ENCODE results near the gene PTGDS.

Gene PTGDS

DNA sequence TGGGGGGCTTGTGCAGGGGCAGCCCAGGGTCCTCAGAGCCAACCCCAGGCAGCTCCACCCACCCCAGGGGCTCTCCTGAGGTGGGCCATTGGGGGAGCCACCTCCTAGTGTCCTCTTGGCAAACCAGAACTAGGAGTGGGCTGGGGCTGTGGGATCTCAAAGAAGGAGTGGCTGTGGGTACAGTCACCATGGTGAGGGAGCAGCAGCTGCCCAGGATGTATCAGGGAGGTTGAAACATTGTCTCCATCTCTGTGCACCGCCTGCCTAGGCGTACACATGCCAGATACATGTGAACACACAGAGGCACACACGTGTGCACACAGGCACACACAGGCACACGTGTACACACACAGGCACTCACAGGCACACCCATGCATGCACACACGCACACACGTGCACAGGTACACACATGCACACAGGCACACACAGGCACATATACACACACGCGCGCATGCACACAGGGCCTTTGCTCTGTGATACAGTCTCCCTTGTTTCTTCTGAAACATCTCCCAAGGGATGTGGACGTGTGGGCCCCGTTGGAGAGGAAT lies 14.5 kb upstream of the PTGDS start:
- Histone ChIP-seq H3K4me1 (ENCODE audit: control insufficient read depth, insufficient read depth, low read length) (peaks cover 7% of the 10 kb centered on the region), H3K4me3 (ENCODE audit: low read depth, low read length) (no peak overlapping the region), H3K9me3 (ENCODE audit: control insufficient read depth, insufficient read depth, low read length) (no peaks in the 10 kb centered on the region), H3K27me3 (ENCODE audit: control insufficient read depth, insufficient read depth, low read length) (no peaks in the 10 kb centered on the region), H3K36me3 (ENCODE audit: control insufficient read depth, insufficient read depth, low read length) (no peaks in the 10 kb centered on the region), H3K9ac (ENCODE audit: low read depth, low read length) (no peak overlapping the region)

DNA sequence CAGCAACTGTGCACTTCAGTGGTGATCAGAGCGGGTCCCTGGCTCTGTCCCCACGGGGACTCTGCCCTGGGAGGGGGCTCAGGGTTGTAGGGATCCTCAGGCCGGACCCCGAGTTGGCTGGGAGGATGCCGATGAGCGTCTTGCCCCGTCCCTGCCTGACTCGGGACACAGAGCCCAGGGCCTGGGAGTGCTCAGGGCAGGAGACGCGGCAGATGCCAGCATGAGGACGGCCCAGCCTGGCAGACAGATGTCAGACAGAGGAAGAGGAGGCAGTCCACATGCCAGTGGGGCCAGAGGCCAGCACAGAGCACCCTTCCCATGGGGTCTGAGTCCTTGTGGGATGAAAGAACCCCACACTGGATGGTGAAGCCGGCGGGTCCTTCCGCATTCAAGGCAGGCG lies 14.0 kb upstream of the PTGDS start:
- H3K36me3 ChIP-seq (ENCODE audit: control insufficient read depth, insufficient read depth, low read length), result no peaks in the 10 kb centered on the region
- H3K9me3 ChIP-seq (ENCODE audit: control insufficient read depth, insufficient read depth, low read length), result no peaks in the 10 kb centered on the region
- H3K27me3 ChIP-seq (ENCODE audit: control insufficient read depth, insufficient read depth, low read length), result no peaks in the 10 kb centered on the region
- H3K4me3 ChIP-seq (ENCODE audit: low read depth, low read length), result no peak overlapping the region
- H3K9ac ChIP-seq (ENCODE audit: low read depth, low read length), result no peak overlapping the region
- peaks cover 7% of the 10 kb centered on the region for H3K4me1 ChIP-seq (ENCODE audit: control insufficient read depth, insufficient read depth, low read length)

DNA sequence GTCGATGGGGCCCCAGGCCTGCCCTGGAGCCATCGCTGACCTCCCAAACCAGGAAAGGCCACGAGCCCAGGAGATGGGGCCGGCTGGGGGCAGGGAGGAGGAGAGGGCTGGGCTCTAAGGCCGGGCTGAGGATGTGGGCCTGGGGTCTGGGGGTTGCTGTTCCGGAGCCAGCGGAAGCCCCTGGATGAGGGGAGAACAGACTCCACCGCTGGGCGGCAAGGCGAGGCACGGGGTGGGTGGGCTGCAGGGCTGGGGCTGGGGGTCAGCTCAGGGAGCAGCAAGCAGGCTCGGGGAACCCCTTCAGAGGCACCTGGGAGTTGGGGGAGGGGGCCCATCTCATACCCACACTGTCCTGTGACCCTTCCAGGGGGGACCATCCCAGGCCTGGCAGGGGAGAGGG lies 13.6 kb upstream of the PTGDS start:
- Histone ChIP-seq H3K4me3 (ENCODE audit: low read depth, low read length) (no peak overlapping the region), H3K27me3 (ENCODE audit: control insufficient read depth, insufficient read depth, low read length) (no peaks in the 10 kb centered on the region), H3K9ac (ENCODE audit: low read depth, low read length) (no peak overlapping the region), H3K4me1 (ENCODE audit: control insufficient read depth, insufficient read depth, low read length) (peaks cover 7% of the 10 kb centered on the region), H3K9me3 (ENCODE audit: control insufficient read depth, insufficient read depth, low read length) (no peaks in the 10 kb centered on the region), H3K36me3 (ENCODE audit: control insufficient read depth, insufficient read depth, low read length) (no peaks in the 10 kb centered on the region)

DNA sequence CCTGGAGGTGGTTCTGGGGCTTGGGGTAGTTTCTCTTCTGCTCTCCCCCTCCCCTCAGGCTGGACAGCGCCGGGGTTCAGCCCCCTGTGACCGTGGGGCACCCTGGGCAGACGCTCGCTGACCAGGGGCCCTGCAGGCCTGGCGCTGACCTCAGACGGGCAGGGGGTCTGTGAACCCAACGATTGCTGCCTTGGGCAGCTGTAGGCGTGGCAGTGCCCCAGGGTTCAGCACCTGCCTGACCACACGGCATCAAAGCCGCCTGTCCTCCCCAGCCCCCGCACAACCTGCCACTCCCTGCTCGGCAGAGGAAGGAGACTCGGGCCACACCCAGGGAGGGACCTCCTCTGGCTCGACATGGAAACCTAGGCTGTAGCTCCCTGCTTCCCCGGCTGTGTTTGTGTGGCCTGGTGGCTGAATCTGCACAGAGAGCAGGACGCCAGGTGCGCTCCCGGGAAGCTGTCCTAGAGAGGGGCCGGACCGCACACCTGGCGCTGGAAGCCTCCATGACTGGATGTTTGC lies 13.1 kb upstream of the PTGDS start:
- no peaks in the 10 kb centered on the region for H3K36me3 ChIP-seq (ENCODE audit: control insufficient read depth, insufficient read depth, low read length)
- H3K4me3 ChIP-seq (ENCODE audit: low read depth, low read length), result no peak overlapping the region
- H3K27me3 ChIP-seq (ENCODE audit: control insufficient read depth, insufficient read depth, low read length), result no peaks in the 10 kb centered on the region
- peaks cover 7% of the 10 kb centered on the region for H3K4me1 ChIP-seq (ENCODE audit: control insufficient read depth, insufficient read depth, low read length)
- H3K9ac ChIP-seq (ENCODE audit: low read depth, low read length), result no peak overlapping the region
- no peaks in the 10 kb centered on the region for H3K9me3 ChIP-seq (ENCODE audit: control insufficient read depth, insufficient read depth, low read length)

DNA sequence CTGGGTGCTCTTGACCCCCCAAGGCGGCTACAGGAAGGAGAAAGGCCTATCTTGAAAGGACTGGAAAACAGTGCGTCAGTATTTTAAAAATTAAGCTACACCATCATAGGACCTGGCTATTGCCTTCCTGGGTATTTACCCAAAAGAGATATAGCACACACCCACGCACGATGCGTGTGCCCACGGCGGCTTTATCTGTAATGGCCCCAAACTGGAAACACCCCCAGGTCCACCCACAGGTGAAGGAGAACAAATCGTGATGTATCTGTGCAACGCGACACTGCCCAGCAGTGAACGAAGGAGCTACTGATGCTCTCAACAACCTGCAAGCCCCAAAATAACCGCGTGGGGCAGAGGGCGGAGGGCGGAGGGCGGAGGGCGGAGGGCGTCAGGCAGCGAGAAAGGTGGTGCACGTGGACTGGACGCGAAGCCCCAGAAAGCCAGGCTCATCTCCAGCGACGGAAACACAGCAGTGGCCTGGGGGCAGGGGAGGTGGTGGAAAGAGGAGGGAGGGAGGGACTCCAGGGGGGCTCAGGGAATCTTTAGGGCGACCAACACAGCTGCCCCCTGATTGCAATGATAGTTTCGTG lies 12.4 kb upstream of the PTGDS start:
- H3K4me3 ChIP-seq (ENCODE audit: low read depth, low read length), result no peak overlapping the region
- H3K36me3 ChIP-seq (ENCODE audit: control insufficient read depth, insufficient read depth, low read length), result no peaks in the 10 kb centered on the region
- H3K4me1 ChIP-seq (ENCODE audit: control insufficient read depth, insufficient read depth, low read length), result peaks cover 7% of the 10 kb centered on the region
- no peaks in the 10 kb centered on the region for H3K9me3 ChIP-seq (ENCODE audit: control insufficient read depth, insufficient read depth, low read length)
- no peak overlapping the region for H3K9ac ChIP-seq (ENCODE audit: low read depth, low read length)
- H3K27me3 ChIP-seq (ENCODE audit: control insufficient read depth, insufficient read depth, low read length), result no peaks in the 10 kb centered on the region

DNA sequence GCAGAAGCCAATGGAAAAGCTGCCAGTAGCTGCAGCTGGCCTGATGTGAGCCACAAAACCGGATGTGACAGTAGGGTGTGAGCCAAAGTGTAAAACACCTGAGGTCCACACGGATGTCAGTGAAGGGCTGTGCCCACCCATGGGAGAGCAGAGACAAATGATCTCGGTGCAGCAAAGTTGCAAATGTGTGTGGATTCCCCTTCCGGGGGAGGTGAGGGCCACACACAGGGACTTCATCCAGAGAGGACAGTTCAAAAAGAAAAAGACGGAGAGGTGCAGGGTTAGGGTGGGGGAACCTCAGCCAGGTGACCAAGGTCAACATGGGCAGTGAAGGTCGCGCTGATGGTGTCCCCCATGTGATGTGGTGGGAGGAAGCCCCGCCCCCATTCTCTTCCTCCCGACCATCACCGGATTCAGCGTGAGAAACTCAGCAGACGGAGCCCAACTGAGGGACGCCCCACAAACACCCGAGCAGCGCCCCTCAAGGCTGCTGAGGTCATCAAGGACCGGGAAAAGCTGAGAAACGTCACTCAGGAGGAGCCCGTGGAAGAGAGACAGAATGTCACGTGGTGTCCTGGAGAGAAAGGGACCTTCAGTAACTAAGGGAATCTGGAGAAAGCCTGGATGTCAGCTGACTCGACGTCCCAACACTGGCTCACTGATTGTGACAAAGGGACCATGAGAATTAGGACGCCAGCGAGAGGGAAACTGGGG lies 11.4 kb upstream of the PTGDS start:
- Histone ChIP-seq H3K9me3 (ENCODE audit: control insufficient read depth, insufficient read depth, low read length) (no peaks in the 10 kb centered on the region), H3K36me3 (ENCODE audit: control insufficient read depth, insufficient read depth, low read length) (no peaks in the 10 kb centered on the region), H3K27me3 (ENCODE audit: control insufficient read depth, insufficient read depth, low read length) (no peaks in the 10 kb centered on the region), H3K4me3 (ENCODE audit: low read depth, low read length) (no peak overlapping the region), H3K9ac (ENCODE audit: low read depth, low read length) (no peak overlapping the region), H3K4me1 (ENCODE audit: control insufficient read depth, insufficient read depth, low read length) (peaks cover 7% of the 10 kb centered on the region)

DNA sequence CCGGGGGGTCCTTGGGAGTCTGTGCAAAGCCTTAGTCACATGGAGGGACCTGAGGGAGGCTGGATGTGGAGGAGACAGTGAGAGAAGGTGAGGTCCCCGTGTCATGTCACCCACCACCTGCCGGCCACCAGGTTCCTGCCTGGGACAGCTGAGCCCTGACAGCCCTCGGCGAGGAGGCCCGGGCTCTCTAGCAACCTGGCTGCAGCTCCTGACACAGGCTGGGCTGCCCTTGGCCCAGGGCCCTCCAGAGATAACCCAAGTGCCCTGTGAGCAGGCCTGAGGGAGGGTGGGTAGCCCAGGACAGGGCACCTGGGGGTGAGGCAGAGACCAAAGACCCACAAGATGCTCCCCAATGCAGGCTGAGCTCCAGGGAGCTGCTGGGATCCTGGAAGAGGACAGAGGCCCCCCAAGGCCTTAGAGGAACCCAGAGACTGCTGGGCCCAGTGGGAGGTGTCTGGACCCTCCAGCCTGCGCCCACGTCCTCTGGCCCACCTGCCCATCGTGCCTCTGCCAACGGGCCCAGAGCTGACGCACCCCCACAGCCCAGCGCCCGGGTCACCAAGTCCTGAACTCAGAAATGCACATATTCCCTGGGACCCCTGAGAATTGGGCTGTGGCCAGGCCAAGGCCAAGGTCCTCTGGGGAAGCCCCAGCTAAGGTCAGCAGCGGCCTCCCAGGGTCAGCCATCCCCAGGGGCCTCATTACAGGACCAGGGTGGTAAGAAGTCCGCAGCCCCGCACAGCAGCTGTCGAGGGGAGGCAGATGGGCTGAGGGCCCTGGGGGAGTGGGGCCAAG lies 8.8 kb upstream of the PTGDS start:
- Histone ChIP-seq H3K4me1 (ENCODE audit: control insufficient read depth, insufficient read depth, low read length) (peaks cover 7% of the 10 kb centered on the region), H3K36me3 (ENCODE audit: control insufficient read depth, insufficient read depth, low read length) (no peaks in the 10 kb centered on the region), H3K9me3 (ENCODE audit: control insufficient read depth, insufficient read depth, low read length) (no peaks in the 10 kb centered on the region), H3K4me3 (ENCODE audit: low read depth, low read length) (no peak overlapping the region), H3K9ac (ENCODE audit: low read depth, low read length) (no peak overlapping the region), H3K27me3 (ENCODE audit: control insufficient read depth, insufficient read depth, low read length) (no peaks in the 10 kb centered on the region)

DNA sequence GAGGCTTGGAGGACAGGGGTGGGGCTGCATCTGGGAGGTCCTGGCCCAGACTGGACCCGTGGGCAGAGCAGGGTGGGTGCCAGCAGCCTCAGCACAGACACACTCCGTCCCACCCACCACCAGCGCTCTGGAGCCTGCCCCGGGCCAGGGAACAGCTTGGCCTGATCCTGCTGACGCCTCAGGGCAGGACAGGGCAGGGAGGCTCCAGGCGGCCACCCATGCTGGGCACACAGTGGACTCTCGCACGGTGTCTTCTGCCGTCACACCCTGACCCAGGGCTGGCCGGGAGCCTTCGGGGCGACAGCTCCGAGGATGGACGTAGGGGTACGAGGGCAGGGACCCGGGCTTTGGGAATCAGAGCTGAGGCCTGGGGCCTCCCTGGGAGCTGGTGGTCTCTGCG lies 8.2 kb upstream of the PTGDS start:
- Histone ChIP-seq H3K9ac (ENCODE audit: low read depth, low read length) (no peak overlapping the region), H3K36me3 (ENCODE audit: control insufficient read depth, insufficient read depth, low read length) (no peaks in the 10 kb centered on the region), H3K4me1 (ENCODE audit: control insufficient read depth, insufficient read depth, low read length) (peaks cover 7% of the 10 kb centered on the region), H3K27me3 (ENCODE audit: control insufficient read depth, insufficient read depth, low read length) (no peaks in the 10 kb centered on the region), H3K4me3 (ENCODE audit: low read depth, low read length) (no peak overlapping the region), H3K9me3 (ENCODE audit: control insufficient read depth, insufficient read depth, low read length) (no peaks in the 10 kb centered on the region)

DNA sequence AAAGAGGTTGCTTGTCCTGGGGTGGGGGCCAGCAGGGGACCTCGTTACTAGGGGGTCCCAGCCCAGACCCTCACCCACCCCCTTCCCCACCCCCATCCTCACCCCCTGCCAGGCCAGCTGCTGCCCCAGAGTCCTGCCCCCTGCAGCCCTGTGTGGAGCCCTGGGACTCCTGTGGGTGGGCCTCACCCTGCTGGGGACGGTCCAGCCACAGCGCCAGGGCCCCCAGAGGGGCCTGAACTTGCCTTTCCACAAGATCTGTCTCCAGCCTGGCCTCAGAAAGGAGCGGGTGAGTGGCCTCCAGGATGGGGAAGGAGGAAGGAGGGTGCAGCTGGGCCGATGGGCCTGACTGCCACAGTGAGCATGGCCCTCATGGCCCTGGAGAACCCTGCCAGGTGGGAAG lies 7.5 kb upstream of the PTGDS start:
- Histone ChIP-seq H3K36me3 (ENCODE audit: control insufficient read depth, insufficient read depth, low read length) (no peaks in the 10 kb centered on the region), H3K4me1 (ENCODE audit: control insufficient read depth, insufficient read depth, low read length) (peaks cover 7% of the 10 kb centered on the region), H3K4me3 (ENCODE audit: low read depth, low read length) (no peak overlapping the region), H3K9me3 (ENCODE audit: control insufficient read depth, insufficient read depth, low read length) (no peaks in the 10 kb centered on the region), H3K27me3 (ENCODE audit: control insufficient read depth, insufficient read depth, low read length) (no peaks in the 10 kb centered on the region), H3K9ac (ENCODE audit: low read depth, low read length) (no peak overlapping the region)

DNA sequence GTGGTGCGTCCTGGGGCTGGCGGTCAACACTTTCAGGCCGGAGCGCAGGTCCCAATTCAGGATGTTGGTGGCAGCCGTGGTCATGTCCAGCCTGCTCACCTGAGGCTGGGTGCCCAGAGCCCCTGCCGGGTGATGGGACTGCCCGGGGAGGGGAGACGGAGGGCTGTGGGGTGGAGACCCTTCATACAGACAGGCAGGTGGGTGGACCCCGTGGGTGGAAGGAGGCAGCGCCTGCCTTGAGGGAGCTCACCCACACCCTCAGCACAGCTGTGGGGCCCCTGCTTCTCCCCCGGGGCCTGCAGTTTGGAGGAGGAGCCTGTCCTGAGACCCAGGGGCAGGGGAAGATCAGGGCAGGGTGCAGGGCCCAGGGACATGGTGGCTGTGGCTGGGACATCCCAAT lies 6.9 kb upstream of the PTGDS start:
- Histone ChIP-seq H3K4me1 (ENCODE audit: control insufficient read depth, insufficient read depth, low read length) (peaks cover 7% of the 10 kb centered on the region), H3K4me3 (ENCODE audit: low read depth, low read length) (no peak overlapping the region), H3K27me3 (ENCODE audit: control insufficient read depth, insufficient read depth, low read length) (no peaks in the 10 kb centered on the region), H3K36me3 (ENCODE audit: control insufficient read depth, insufficient read depth, low read length) (no peaks in the 10 kb centered on the region), H3K9me3 (ENCODE audit: control insufficient read depth, insufficient read depth, low read length) (no peaks in the 10 kb centered on the region), H3K9ac (ENCODE audit: low read depth, low read length) (no peak overlapping the region)

DNA sequence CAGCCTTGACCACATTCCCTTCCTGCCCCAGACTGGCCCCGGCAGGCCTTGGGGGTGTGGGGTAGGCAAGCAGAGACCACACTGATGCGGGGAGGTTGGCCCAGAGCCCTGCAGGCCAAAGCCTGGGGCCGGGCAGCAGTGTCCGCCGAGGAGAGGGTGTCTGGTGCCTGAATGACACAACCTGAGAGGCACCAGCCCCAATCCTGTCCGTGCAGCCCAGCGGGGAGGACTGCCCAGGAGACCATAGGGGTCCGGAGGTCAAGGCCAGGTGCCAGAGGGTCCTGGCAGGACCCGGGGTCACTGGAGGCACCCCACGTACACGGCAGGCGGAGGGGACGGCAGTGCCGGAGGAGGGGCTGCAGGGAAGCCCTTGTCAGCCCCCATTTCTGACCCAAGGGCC lies 5.6 kb upstream of the PTGDS start:
- Histone ChIP-seq H3K9ac (ENCODE audit: low read depth, low read length) (no peak overlapping the region), H3K4me1 (ENCODE audit: control insufficient read depth, insufficient read depth, low read length) (no peaks in the 10 kb centered on the region), H3K27me3 (ENCODE audit: control insufficient read depth, insufficient read depth, low read length) (no peaks in the 10 kb centered on the region), H3K36me3 (ENCODE audit: control insufficient read depth, insufficient read depth, low read length) (no peaks in the 10 kb centered on the region), H3K4me3 (ENCODE audit: low read depth, low read length) (no peak overlapping the region), H3K9me3 (ENCODE audit: control insufficient read depth, insufficient read depth, low read length) (no peaks in the 10 kb centered on the region)
